NCI-H1092 (cell line): ENCODE measurements around the gene QSOX1.

Experiments
- DNase-seq: peaks from one replicate; lab custom pipeline; 2025; lab: John Stamatoyannopoulos, UW

Gene QSOX1

DNA sequence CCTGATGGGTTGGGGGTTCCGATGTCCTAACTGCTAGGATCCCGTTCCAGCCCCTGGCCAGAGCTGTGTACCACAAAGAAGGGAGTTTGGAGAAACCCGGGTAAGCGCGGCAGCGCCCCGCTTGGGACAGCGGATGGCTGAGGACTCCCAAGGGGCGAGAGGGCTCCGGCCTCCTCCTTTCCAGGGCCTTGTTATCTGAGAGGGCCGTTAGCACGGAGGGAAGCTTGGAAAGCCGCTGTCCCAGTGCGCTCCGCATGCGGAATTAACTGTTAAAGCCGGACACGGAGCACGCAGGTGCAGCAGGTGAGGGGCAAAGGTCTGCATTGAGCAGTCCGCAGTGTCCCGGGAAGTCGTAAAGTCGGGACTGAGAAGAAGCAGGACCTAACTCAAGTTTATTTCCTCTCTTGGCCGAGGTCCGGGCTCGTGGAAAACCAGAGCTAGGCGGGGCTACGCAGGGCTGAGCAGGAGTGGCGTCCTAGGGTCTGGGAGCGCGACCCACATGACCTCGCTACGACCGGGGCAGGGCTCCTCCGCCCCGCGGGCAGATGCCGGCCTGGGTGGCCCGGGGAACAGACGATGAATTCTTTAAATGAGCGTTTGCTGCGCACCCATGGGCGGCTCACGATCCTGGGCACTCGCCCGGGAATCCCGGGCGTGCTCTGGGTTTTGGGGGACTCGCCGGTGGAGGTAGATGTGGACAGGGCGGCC, 79.9 kb downstream of the QSOX1 start:
- DNase-seq: no peak

DNA sequence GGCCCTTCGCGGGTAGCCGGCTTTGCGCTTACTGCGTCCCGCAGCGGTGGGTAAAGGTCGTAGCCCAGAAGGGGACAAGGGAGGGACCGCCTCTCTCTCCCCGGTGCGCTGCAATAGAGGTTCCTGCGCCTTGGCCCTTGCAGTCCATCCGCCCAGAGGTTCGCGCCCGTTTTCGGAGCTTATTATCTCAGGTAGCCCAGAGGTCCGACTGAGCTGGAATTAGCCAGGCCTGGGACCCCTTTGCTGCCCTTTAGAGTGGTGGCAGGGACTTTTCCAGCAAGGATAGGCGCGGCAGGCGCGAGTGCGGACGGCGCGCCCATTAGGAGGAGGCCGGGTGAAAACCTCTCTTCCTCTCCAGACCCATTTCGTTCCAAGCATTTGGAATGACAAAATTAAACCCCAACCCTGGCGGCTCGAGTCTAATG, 80.4 kb downstream of the QSOX1 start:
- DNase-seq: no peak

DNA sequence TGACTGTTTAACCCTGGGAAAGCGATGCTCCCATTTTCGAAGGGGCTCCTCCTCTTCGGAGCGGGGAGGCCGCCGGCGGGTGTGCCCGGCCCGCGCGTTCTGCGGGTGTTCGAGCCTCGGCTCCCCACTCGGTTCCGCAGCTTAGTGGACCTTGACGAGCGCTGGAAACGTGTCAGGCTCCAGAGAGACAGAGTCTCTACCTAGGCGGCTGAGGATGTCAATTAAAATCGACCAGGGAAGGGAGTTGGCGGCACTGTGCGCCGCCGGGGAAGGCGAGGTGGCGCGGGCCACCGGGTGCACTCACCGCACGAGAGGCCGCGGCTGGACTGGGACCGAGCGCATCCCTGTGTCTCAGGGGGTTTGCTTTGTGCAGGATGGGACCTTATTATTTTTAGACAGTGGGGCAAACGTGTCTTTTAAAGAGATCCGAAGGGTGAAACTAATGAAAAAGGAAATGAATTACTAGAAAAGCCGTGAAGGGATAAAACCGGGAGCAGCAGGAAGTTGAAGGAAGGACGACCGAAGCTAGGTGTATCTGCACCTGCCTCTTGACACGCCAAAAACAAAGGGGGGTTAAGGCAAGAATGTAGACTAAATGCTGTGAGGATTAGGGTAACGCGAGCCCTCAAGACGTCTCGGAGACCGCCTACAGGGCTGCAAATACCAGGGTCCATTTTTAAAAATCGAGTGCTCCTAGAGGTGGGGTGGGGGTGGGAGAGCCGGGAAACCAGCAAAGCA, 81.0 kb downstream of the QSOX1 start:
- DNase-seq: no peak

DNA sequence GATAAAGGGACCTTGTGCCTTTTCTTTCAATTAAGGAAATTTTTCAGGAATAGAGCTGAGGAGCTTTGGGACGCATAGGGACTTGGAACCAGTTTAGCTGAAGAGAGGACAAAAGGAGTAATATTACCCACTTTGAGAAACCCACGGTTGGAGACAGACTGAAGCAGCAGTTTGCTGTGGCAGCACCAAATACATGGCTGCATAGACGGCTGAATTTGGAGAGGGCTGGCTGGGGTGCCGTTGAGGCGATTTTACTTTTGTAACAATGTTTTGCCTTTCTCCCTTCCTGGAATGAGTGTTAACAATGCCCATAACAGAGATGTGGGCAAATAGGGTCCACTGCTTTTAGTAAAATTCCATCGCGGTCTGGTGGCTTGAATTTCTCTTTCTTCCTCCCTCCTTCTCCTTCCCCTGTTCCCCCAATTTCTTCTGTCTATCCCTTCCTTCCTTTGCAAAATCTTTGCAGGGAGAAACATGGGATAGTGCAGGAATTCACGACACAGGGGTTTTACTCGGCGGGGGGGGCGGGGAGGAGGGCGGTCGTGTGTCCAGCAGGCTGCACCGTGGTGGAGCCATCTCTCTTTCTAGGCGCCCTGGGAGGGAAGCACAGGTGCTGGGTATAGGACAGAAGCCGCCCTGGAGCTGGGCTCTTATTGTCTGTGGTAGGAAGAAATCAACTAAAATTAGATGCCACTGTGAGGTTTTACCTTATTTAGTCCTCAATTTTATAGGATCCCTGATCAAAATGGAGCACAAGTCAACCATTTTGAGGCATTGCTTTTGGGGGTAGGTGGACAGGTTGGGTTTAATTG, 82.2 kb downstream of the QSOX1 start:
- no peak for DNase-seq

DNA sequence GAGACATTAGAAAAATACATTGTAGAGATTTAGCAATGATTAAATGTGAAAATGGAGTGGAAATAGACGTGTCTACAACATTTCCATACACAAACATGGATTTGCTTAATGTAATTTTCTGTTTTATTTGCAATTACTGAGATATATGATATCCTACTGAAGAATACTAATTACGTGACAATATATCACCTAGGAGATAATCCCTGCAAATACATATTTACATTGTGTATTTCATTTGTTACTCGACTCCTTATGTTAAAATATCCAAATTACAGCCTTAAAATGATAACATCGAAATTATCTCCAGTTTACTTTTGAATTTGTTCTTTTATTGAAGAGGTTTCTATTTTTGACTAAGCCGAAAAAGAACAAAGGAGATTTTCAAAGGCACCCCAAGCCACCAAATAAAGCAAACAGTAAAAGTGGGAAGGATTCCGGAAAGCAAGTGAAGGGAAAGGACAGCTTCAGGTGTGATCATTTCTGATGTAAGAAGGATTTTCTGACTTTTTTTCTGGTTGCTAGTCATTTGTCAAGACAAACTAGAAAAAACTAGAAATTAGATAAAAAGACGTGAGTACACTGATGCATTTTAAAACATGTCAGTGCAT, 83.3 kb downstream of the QSOX1 start:
- no peak for DNase-seq

DNA sequence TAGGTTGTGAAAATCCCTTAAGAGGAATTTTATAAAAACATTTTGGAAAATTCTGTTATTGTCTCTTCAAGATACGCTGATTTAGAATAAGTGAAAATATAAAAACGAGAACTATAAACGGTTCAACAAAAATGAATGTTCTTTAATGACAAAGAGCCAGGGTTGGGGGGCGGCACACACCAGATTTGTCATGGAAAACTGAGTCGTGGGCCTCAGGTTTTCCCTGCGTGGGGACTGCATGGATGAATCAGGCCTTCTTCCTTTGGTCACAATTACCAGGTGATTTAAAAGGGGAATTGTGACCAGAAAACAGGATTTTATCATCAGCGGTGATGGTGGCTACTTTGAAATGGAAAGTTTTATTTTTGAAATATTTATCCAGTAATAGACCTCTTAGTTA, 84.0 kb downstream of the QSOX1 start:
- DNase-seq: no peak

DNA sequence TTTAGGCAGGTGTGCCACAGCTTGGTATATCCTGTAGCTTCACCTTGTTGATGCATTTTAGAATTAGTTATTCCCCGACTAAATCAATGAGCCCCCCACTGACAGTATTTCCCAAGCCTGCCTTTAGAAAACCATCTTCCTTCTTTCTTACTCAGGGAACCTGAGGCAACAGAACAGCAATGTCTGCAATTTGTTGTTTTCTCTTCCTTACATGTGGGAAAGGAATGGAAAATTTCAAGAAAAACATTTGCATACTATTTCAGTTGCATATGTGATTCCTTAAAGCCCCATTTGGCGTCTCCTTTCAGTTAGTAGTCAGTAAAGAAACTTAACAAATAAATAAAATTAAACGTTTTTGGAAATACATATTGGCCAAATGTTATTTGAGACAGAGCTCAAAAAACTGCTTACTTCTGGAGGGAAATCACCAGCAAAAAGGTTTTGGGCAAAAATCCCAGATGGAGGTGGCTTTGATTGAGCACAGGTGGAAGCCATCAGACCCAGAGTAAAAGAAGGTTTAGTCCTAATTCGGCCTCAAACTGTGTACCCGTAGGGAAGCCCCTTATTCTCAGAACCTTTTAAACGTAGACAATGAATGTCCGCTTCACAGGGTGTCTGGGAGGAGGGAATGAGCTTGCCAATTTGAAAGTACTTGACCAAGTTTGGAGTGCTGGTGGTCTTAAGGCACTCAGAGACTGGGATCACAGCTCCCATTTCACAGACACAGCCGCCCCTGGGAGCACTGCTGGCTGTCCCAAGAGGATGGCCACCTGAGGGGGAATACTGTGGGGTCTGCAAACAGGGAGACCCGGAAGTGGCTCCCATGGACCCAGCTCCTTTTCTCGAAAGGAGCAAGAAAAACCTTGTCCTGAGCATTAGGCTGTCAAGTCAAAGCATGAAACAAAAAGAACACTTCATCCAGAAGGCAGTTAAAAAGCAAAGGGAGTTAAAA, 84.8 kb downstream of the QSOX1 start:
- DNase-seq: no peak

DNA sequence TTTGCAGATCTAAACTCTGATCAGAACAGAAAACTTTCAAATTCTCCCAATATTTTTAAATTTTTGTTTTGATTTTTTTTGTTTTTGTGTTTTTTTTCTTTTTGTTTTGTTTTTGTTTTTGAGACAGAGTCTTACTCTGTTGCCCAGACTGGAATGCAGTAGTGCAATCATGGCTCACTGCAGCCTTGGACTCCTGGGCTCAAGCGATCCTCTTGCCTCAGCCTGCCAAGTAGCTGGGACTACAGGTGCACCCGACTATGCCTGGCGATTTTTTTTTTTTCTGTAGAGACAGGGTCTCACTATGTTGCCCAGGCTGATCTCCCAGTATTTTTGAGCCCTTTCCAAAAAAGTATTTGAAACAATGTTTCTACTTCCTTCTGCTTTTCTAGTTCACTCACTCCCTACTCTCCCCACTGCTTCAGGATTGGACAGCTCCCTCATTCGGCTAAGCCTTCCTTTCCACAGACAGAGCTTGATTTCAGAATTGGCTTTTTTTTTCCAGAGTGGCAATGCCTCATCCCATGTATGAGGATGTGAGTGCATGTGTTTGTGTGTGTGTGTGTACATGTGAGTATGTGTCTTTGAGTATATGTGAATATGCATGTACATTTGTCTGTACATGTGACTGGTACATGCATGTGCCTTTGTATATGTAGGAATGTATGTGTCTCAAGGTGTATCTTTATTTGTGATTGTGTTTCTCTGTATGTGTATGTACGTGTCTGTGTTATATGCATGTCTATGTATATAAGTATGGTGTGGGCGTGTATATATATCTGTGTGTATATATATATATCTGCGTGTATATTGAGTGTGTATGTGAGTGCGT, 87.3 kb downstream of the QSOX1 start:
- no peak for DNase-seq

DNA sequence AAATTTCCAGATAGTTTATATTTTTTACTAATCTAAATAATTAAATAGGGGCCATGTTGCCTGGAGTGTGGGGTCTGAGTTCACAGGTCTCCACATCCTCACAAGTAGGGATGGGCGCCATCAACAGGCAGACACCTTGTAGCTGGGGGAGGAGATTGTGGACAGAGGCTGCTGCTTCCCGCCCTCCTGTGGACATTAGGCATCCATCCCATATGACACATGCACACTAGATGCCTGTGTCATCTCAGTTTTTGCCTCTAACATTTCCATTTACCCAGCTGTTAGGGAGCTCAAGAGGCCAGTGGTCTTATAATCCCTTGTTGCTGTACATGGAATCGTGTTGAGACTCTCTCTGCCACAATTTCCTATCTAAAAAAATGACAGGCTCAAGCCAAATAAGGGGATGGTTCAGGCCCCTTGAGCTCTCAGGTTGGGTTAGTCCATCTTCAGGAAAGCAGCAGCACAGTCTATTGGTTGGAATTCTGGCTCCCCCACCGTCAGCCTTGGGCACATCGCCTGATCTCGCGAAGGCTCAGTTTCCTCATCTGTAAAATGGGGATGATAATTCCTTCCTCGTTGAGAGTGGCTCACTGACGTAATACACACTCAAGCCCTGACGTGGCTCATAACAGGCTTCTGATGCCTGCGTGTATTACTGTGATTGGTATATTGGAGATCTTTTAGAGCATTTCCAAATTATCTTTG, 89.0 kb downstream of the QSOX1 start:
- DNase-seq: no peak

DNA sequence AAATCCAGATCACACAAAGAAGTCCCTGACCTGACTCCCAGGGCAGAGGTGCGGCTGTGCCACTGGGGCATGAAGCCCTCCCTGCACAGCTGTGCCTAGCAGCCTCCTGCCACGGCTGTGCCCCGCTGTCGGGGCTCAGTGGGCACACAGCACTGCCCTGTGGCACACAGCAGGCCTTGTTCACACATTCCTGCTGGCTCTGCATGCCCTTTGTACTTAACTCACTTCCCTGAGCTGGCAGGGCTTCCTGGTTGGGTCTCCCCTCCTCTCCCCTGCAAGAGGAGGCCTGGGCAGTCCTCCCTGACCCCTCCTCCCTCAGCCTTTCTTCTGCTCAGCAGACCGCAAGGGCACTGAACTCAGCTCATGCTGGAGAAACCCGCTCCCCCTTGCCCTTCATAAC, 90.2 kb downstream of the QSOX1 start:
- no peak for DNase-seq

DNA sequence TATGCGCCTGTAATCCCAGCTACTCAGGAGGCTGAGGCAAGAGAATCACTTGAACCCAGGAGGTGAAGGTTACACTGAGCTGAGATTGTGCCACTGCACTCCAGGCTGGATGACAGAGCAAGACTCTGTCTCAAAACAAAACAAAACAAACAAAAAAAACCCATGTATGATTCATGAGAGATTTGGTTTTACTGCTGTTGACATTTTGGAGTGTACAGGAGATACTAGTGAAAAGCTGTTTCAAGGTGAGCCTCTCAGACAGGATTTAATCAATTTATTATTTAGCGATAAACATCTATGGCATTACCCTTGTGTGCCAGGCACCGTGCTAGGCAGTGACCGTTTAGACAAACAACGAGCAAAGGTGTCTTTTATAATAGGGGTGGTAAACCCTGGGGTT, 91.9 kb downstream of the QSOX1 start:
- no peak for DNase-seq

DNA sequence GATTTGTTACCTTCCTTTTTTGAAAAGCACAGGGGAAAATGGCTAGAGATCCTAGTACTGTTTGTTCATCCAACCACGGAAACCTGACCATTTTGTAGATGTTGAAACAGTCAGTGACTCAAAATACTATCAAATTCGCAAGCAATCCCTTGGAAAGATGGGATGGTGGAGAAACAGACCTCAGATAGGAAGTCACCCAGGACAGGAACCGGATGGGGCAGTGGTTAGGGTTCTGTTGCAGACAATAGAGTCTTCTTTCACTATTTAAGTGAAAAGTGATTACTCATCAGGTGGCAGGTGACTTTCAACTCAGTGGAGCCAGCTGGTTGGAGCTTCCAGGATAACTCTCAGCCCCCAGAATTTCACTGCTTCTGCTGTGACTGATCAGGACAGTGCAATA, 92.4 kb downstream of the QSOX1 start:
- DNase-seq: no peak

DNA sequence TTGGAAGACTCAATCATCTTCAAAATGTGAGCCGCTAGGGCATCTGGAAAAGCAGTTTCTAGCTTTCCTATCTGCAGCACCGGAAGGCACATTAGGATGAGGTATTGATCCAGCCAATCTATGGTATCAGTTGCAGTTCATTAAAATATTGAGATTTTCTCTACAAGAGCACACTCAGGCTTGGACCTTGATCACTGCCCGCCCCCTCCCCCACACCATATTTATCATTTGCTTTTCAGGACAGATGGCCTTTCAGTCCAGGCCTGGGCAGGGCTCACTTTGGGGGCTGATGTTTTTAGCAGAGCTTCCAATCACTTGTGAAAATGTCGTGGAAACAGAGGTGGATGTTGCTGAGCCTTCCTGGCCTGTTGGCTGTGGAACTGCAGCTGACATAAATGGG, 92.9 kb downstream of the QSOX1 start:
- DNase-seq: no peak

DNA sequence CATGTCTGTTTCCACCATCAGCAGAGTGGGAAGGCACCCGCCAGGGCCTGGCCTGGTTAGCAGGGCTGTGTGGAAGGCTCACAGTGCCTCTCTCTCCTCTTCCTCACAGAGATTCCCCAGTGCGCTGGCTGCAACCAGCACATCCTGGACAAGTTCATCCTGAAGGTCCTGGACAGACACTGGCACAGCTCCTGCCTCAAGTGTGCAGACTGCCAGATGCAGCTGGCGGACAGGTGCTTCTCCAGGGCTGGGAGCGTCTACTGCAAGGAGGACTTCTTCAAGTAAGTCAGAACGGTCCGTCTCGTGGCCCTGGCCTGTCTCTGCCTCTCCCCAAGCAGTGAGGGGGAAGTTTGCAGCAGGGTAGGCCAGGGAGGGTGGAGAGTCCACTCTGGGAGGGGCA, 93.5 kb downstream of the QSOX1 start:
- no peak for DNase-seq

DNA sequence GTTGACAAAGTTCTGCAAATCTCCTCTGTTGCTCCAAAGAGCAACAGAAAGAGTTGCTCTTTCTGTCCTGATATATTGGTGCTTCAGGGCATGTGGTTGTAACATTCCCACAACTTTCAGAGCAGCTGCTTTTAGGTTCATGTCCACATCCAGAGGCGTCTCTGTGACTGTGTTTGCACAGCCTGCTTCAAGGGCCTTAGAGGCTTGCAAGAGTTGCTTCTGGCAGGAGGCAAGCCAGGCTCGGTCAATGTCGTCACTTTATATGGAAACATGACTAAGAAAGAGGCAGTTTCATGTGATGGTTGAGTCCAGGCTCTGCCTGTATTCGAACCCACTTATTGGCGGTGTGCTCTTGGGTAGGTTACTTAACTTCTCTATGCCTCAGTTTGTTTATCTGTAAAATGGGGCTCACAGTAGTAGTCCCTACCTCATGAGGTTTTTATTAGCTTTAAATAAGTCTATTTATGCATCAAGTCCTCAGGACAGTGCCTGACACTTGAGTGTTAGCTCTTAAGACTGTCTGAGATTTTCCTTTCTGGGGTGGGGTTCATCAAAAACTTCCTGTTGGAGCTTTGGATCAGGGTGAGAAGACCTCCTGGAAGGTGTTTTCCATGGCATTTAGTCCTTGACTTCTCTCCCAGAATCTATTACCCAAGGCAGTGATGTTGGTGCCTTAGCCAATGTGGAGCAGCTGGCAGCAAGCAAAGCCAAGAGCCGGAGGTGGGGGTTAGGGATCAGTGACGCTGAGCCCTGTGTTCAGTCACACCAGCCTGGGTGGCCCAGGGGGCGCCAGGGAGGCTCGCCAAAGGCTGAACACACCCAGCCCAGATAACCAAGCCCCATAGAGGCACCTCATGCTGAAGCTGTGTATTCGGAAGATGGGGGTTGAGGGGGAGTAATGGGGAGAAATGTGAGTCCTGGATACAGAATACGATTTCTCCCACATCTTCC, 94.3 kb downstream of the QSOX1 start:
- DNase-seq: peak; percentile 24

DNA sequence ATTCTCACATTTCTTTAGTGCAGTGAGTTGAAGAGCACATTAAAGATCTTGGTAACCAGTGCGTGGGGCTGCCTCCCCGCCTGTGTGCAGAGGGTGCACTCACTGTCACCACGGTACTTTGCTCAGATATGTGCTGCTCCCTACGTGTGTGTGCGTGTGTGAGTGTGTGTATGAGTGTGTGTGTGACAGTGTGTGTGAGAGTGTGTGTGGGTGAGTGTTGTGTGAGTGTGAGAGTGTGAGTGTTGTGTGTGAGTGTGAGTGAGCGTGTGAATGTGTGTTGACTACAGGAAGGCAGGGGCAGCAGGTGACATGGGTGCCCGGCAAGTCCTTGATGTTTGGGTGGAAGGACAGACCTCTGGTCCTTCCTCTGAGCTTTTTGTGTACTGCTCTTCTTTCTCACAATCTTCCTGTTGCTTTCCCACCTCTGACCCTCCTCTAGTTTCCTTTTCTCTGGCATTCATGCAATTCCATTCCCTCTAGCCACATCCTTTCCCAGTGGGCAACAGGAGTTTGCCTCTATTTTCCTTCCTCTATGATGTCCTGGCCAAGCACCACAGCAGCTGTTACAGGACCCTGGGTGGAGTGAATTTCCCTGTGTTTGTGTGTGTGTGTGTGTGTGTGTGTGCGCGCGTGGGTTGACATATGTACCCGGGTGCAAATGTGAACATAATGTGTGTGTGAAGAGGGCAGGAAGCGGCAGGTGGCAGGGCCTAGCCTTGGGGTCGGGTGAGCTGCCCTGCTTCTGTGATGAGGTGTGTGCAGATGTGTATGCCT, 95.2 kb downstream of the QSOX1 start:
- DNase-seq: no peak

DNA sequence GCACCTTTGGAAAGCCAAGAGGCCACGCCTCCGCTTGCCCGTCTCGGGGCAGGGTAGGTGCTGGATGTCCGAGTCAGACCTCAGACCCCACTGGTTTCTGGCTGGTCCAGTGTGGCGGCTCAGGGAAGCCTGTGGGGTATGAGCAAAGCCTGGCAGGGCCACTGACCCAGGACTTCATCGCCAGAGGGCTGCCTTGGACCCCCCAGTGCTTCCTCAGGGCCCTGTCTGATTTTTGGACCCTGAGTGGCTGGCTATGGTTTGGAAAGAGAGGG, 95.8 kb downstream of the QSOX1 start:
- DNase-seq: no peak

DNA sequence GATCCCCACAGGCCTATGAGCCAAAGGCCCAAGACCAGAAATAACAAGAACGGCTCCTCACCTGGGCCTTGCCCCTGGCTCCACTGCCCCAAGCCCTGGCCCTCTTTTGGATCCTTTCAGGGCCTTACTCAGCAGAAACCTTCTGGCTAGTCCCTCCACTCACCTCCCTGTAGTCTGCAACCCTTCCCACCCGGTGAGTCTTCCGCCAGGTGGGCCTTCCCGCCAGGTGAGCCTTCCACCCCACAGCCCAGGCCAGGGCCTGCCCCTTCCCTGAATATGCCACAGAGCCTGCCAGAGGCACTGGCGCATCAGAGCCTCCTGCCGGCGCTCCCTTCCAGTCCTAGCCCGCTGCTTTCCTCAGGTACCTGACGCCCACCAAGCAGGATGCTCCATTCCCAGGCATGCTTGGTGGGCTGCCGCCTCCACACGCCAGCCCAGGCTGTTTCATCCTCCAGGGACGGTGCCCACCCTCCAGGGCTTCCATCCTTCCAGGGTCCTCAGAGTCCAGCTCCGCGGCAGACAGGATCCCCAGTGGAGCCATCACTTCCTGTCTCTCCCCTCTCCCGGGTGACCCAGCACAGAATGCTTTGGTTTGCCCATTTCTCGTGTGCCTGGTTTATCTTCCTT, 96.3 kb downstream of the QSOX1 start:
- no peak for DNase-seq
